Measurements from ENCODE around the gene PLCB4. TPM values are rescaled to one million over a fixed set of nuclear protein-coding genes. Genes with fewer than 3 reads are reported as not detected.

The PLCB4 gene
- total RNA-seq, 6 experiments from 2014 or later = 71.8 to 95.7 (median 79.1) TPM

GRCh38 chr20:9110365-9110764 lies 41.5 kb downstream of the PLCB4 start:
- Mint-ChIP-seq H3K9me3 (no peaks in the 10 kb centered on the region), H3K36me3 (ENCODE audit: low read depth) (peaks cover 12% of the 10 kb centered on the region), H3K4me3 (no peak overlapping the region), H3K27ac (peak overlapping the region; percentile 55), H3K27me3 (ENCODE audit: insufficient read depth) (no peaks in the 10 kb centered on the region), H3K4me1 (ENCODE audit: low read depth) (peaks cover 26% of the 10 kb centered on the region)
- DNase-seq = peak; percentile 4
- TF ChIP-seq, protein P1, sequence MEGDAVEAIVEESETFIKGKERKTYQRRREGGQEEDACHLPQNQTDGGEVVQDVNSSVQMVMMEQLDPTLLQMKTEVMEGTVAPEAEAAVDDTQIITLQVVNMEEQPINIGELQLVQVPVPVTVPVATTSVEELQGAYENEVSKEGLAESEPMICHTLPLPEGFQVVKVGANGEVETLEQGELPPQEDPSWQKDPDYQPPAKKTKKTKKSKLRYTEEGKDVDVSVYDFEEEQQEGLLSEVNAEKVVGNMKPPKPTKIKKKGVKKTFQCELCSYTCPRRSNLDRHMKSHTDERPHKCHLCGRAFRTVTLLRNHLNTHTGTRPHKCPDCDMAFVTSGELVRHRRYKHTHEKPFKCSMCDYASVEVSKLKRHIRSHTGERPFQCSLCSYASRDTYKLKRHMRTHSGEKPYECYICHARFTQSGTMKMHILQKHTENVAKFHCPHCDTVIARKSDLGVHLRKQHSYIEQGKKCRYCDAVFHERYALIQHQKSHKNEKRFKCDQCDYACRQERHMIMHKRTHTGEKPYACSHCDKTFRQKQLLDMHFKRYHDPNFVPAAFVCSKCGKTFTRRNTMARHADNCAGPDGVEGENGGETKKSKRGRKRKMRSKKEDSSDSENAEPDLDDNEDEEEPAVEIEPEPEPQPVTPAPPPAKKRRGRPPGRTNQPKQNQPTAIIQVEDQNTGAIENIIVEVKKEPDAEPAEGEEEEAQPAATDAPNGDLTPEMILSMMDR (IDR thresholded peaks at IDR 0.05) = no peak

DNA sequence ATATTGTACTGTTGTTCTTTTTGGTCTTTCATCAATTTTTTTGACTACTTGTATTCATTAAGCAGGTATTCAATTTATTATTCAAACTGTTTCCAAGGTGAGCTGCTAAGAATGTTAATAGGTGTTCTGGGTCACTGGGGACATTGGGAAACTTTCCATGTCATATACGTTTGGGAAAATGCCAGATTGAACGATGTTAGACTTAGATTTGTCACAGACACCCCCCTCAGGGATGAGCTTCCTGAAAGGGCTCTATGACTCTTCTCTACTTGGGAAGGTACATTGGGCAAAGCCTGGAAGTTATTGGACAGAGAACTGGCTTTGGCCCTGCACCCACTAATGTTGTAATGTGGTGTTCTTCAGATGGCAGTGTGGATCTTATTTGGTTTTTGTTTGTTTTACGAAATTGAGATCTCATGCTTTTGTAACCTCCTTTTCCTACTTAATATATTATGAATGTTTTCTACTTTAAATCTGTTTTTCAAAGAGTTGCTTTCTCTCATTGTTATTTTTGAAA lies 42.1 kb downstream of the PLCB4 start:
- TF ChIP-seq, protein P1 (IDR thresholded peaks at IDR 0.05) = no peak
- DNase-seq = no peak
- no peaks in the 10 kb centered on the region for H3K9me3 Mint-ChIP-seq
- peak overlapping the region; percentile 22 for H3K27ac Mint-ChIP-seq
- peaks cover 12% of the 10 kb centered on the region for H3K36me3 Mint-ChIP-seq (ENCODE audit: low read depth)
- H3K4me1 Mint-ChIP-seq (ENCODE audit: low read depth) = peaks cover 26% of the 10 kb centered on the region
- H3K27me3 Mint-ChIP-seq (ENCODE audit: insufficient read depth) = no peaks in the 10 kb centered on the region
- no peak overlapping the region for H3K4me3 Mint-ChIP-seq

DNA sequence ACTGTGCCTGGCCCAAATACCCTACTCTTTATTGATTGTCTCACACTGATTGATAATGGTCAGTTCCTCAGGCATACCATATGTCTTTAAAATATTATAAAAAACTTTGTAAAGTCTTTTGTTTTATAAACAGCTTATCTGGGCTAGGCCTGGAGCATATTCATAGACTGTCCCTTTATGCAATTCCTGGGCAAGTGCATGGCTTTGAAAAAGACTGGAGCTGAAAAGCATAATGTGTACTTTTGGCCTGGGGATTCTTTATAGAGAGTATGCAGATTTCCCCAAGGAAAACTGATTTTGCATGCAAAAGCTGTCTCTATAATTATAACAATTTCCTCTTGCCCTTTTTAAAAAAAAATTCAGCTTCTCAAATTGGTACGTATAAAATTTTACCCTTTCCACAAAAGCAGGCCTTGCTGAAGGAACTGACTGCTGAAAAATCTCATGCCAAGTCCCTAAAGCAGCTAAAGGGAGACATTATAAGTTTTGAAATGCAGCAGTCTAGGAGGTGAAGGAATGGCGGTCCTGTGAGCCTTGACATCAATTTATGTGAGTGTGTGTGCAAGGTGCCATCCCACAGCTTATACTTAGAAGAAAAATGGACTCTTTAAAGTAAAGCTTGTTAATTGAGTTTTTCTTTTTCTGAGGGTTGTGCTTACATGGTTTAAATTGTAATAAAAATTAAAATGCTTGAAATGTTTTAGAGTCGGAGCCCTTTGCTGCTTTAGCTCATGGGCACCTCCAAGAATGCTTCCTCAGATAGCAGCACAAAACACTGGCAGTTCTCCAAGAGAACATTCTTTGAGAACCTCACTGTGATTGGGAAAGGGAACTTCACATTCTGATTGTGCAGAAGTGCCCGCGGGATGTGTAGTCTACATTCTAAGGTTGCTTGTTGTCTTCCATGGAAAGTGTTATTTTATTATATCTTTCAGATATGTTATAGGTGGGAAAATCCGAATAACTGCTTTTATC lies 43.9 kb downstream of the PLCB4 start:
- peaks cover 38% of the 10 kb centered on the region for H3K4me1 Mint-ChIP-seq (ENCODE audit: low read depth)
- TF ChIP-seq, protein P1 (IDR thresholded peaks at IDR 0.05) = no peak
- no peak overlapping the region; the same call in 1 of the 2 replicates for H3K27ac Mint-ChIP-seq
- no peaks in the 10 kb centered on the region for H3K27me3 Mint-ChIP-seq (ENCODE audit: insufficient read depth)
- peaks cover 18% of the 10 kb centered on the region for H3K36me3 Mint-ChIP-seq (ENCODE audit: low read depth)
- no peak overlapping the region for H3K4me3 Mint-ChIP-seq
- no peaks in the 10 kb centered on the region for H3K9me3 Mint-ChIP-seq
- DNase-seq = peak; percentile 46

DNA sequence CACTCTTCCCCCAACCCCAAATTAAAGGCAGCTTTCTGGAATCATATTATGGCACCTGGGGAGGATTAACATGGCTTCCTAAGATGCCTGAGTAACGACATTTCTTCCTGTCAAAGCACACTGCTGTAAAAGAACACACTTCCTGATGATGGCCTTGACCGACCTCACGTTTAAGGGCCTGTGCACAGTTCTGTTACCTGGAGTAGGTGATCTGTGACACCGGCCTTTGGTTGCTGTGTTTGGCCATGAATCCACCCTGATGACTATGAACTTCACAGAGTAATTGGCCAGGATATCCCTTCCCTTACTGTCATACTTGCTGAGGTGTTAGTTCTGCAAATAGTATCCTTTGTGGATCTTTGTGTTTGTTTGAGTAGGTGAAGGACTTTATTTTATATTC lies 45.8 kb downstream of the PLCB4 start:
- TF ChIP-seq, protein P1 (IDR thresholded peaks at IDR 0.05) = no peak
- Mint-ChIP-seq H3K27me3 (ENCODE audit: insufficient read depth) (no peaks in the 10 kb centered on the region), H3K9me3 (no peaks in the 10 kb centered on the region), H3K36me3 (ENCODE audit: low read depth) (peaks cover 18% of the 10 kb centered on the region), H3K27ac (peak overlapping the region; percentile 49; the same call in 1 of the 2 replicates), H3K4me3 (no peak overlapping the region), H3K4me1 (ENCODE audit: low read depth) (peaks cover 46% of the 10 kb centered on the region)
- DNase-seq = no peak

DNA sequence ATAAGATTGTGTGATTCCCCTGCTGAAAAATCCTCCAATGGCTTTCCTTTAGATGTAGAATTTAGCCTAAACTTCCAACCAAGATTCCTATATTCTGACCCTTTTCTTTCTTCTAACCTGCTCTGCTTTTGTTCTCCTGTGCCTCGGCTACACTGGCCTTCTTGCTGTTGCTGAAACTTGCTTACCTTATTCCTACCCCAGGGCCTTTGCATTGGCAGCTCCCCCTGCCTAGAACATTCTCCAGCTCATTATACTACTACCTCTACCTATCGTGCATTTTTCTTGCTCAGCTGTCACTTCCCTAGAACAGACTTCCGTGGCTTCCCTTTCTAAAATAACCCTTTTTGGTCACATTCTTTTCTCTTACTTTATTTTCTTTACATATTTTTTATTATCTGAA lies 48.7 kb downstream of the PLCB4 start:
- TF ChIP-seq, protein P1 (IDR thresholded peaks at IDR 0.05) = no peak
- peaks cover 63% of the 10 kb centered on the region for H3K4me1 Mint-ChIP-seq (ENCODE audit: low read depth)
- no peaks in the 10 kb centered on the region for H3K9me3 Mint-ChIP-seq
- no peak overlapping the region for H3K4me3 Mint-ChIP-seq
- peaks cover 7% of the 10 kb centered on the region for H3K27me3 Mint-ChIP-seq (ENCODE audit: insufficient read depth)
- no peak for DNase-seq
- H3K27ac Mint-ChIP-seq = peak overlapping the region; percentile 29; the same call in 1 of the 2 replicates
- H3K36me3 Mint-ChIP-seq (ENCODE audit: low read depth) = peaks cover 25% of the 10 kb centered on the region

Data from HFFc6 (cell line).